WTC11 (cell line): Measurements from ENCODE around the gene CAMTA1. TPM values are rescaled to one million over a fixed set of nuclear protein-coding genes. Genes with fewer than 3 reads are reported as not detected.
A peak's percentile ranks its signal among the peaks of the same experiment; 100 is the strongest.

ENCODE experiments used
- ATAC-seq: fragments of 200-7000 bp; cut with Tn5 transposase; 2 replicates; pipeline ENCODE4 v1.10.0; 2021; ENCODE audit warnings: mild to moderate bottlenecking, moderate library complexity
- CTCF ChIA-PET: fragments of 300-600 bp; sonication (Branson Sonifier 250); formaldehyde crosslinking; loops from one replicate; lab custom pipeline; 2021; ENCODE audit warnings: antibody characterized with exemption; lab: Charles Lee
- POLR2A ChIA-PET: fragments of 350-600 bp; sonication (Branson Sonifier 250); formaldehyde crosslinking; loops from one replicate; lab custom pipeline; 2021; ENCODE audit warnings: antibody characterized with exemption; lab: Charles Lee
- DNase-seq: peaks from one replicate; pipeline ENCODE4 v3.0.0; 2021; ENCODE audit warnings: low spot score
- H3K27ac Mint-ChIP-seq: 2 replicates; pipeline ENCODE4 v1.8.0; 2021; ENCODE audit warnings: mixed read lengths
- H3K27me3 Mint-ChIP-seq: 2 replicates; pipeline ENCODE4 v1.8.0; 2021; ENCODE audit warnings: low read depth, mild to moderate bottlenecking, moderate library complexity, mixed read lengths
- H3K36me3 Mint-ChIP-seq: 2 replicates; pipeline ENCODE4 v1.8.0; 2021; ENCODE audit warnings: mixed read lengths
- H3K4me1 Mint-ChIP-seq: 2 replicates; pipeline ENCODE4 v1.8.0; 2022; ENCODE audit warnings: mixed read lengths
- H3K4me3 Mint-ChIP-seq: 2 replicates; pipeline ENCODE4 v1.8.0; 2021; ENCODE audit warnings: mild to moderate bottlenecking, moderate library complexity, mixed read lengths
- H3K9me3 Mint-ChIP-seq: 2 replicates; pipeline ENCODE4 v1.8.0; 2021; ENCODE audit warnings: mixed read lengths
- AFF4 ChIP-seq: sonication (generic); formaldehyde crosslinking; IDR thresholded peaks from 2 replicates; pipeline ENCODE4 v1.8.1; 2023; ENCODE audit warnings: mild to moderate bottlenecking, missing genetic modification reagents, borderline replicate concordance
- ETV6 ChIP-seq: sonication (generic); formaldehyde crosslinking; IDR thresholded peaks from 2 replicates; pipeline ENCODE4 v1.8.1; 2022; ENCODE audit warnings: mild to moderate bottlenecking, missing genetic modification reagents
- FOXJ3 ChIP-seq: sonication (generic); formaldehyde crosslinking; IDR thresholded peaks from 2 replicates; pipeline ENCODE4 v1.9.0; 2021; ENCODE audit warnings: missing genetic modification reagents, mild to moderate bottlenecking, borderline replicate concordance
- MLX ChIP-seq: sonication (generic); formaldehyde crosslinking; IDR thresholded peaks from 2 replicates; pipeline ENCODE4 v1.8.1; 2023; ENCODE audit warnings: mild to moderate bottlenecking, missing genetic modification reagents, moderate library complexity
- NFE2L1 ChIP-seq: sonication (generic); formaldehyde crosslinking; IDR thresholded peaks from 2 replicates; pipeline ENCODE4 v1.8.1; 2023; ENCODE audit warnings: missing genetic modification reagents
- NR3C1 ChIP-seq: sonication (generic); formaldehyde crosslinking; conservative IDR thresholded peaks from 2 replicates; pipeline ENCODE4 v1.8.1; 2023; ENCODE audit warnings: low read depth, mild to moderate bottlenecking, missing genetic modification reagents
- OVOL2 ChIP-seq: fragments of 250-450 bp; sonication (Bioruptor Pico); IDR thresholded peaks from 2 replicates; pipeline ENCODE4 v1.9.0; 2021; ENCODE audit warnings: mild to moderate bottlenecking, borderline replicate concordance
- USF1 ChIP-seq: sonication (generic); formaldehyde crosslinking; IDR thresholded peaks from 2 replicates; pipeline ENCODE4 v1.8.0; 2022; ENCODE audit warnings: mild to moderate bottlenecking, missing genetic modification reagents
- USF2 ChIP-seq: sonication (generic); formaldehyde crosslinking; IDR thresholded peaks from 2 replicates; pipeline ENCODE4 v1.8.1; 2023; ENCODE audit warnings: mild to moderate bottlenecking, missing genetic modification reagents, moderate library complexity
- ZBTB43 ChIP-seq: sonication (generic); formaldehyde crosslinking; IDR thresholded peaks from 2 replicates; pipeline ENCODE4 v1.8.1; 2023; ENCODE audit warnings: mild to moderate bottlenecking, missing genetic modification reagents
- ZNF423 ChIP-seq: fragments of 250-450 bp; sonication (Bioruptor Pico); IDR thresholded peaks from 2 replicates; pipeline ENCODE4 v2.1.2; 2022; ENCODE audit warnings: mild to moderate bottlenecking, moderate library complexity
- ZNF512 ChIP-seq: sonication (generic); formaldehyde crosslinking; IDR thresholded peaks from 2 replicates; pipeline ENCODE4 v1.8.1; 2022; ENCODE audit warnings: missing genetic modification reagents, borderline replicate concordance
- ZNF532 ChIP-seq: fragments of 250-450 bp; sonication (Bioruptor Pico); IDR thresholded peaks from 2 replicates; pipeline ENCODE4 v1.9.0; 2021; ENCODE audit warnings: mild to moderate bottlenecking, borderline replicate concordance
- total RNA-seq: library from RNA; stranded (reverse); gene quantifications from 3 replicates; pipeline ENCODE4 v1.2.3, GENCODE V29; 2021

CAMTA1 gene
- total RNA-seq, 1 experiment from 2014 or later, result 86.4 TPM

GRCh38 chr1:7497107-7497637 is 711.9 kb downstream of the CAMTA1 start:
- H3K9me3 Mint-ChIP-seq, result peaks cover 11% of the 10 kb centered on the region
- no peak overlapping the region for H3K4me3 Mint-ChIP-seq
- DNase-seq, result no peak
- ATAC-seq, result no peak
- peaks cover 5% of the 10 kb centered on the region for H3K4me1 Mint-ChIP-seq
- TF ChIP-seq NR3C1 (CRISPR knock-in tag) (no peak), USF1 (CRISPR knock-in tag) (no peak), ZNF423 (CRISPR knock-in tag) (no peak), ZNF532 (no peak), MLX (CRISPR knock-in tag) (no peak), NFE2L1 (CRISPR knock-in tag) (no peak), AFF4 (CRISPR knock-in tag) (no peak), USF2 (CRISPR knock-in tag) (no peak), FOXJ3 (CRISPR knock-in tag) (no peak), ZNF512 (no peak)
- H3K27ac Mint-ChIP-seq, result no peak overlapping the region
- ChIA-PET POLR2A (interaction anchor here (0.5 kb wide), 1 partner anchor 138 kb away, joined by 4 read pairs; no protein-coding TSS in a partner anchor), CTCF (no interaction called here)
- no peaks in the 10 kb centered on the region for H3K27me3 Mint-ChIP-seq
- H3K36me3 Mint-ChIP-seq, result no peaks in the 10 kb centered on the region

GRCh38 chr1:7500381-7501083 is 715.3 kb downstream of the CAMTA1 start:
- Mint-ChIP-seq H3K4me3 (no peak overlapping the region), H3K4me1 (peaks cover 2% of the 10 kb centered on the region; the same call in 1 of the 2 replicates), H3K27ac (no peak overlapping the region), H3K9me3 (no peaks in the 10 kb centered on the region), H3K36me3 (no peaks in the 10 kb centered on the region), H3K27me3 (no peaks in the 10 kb centered on the region)
- ChIA-PET CTCF (interaction anchor here (0.6 to 0.9 kb wide), 2 partner anchors 147 to 884 kb away, joined by 3 to 4 read pairs; no protein-coding TSS in a partner anchor), POLR2A (no interaction called here)
- no peak for ATAC-seq
- no peak for DNase-seq
- TF ChIP-seq ZBTB43 (CRISPR knock-in tag), result peak; percentile 47; the same call in 1 of the 2 replicates
- TF ChIP-seq ETV6, result no peak
- TF ChIP-seq OVOL2, result no peak
